OCI-LY7 (cell line): ENCODE measurements around the gene SYNGR3.

ENCODE experiments used
- CTCF ChIP-seq: fragments of 200-600 bp; sonication (generic); conservative IDR thresholded peaks from 2 replicates; pipeline ENCODE4 v1.5.1; 2014; ENCODE audit warnings: mild to moderate bottlenecking, antibody characterized with exemption, low read length, moderate library complexity, mixed read lengths
- EZH2phosphoT487 ChIP-seq: fragments of 200-600 bp; sonication (generic); IDR thresholded peaks from 2 replicates; pipeline ENCODE4 v1.6.1; 2018; ENCODE audit warnings: low read depth, borderline replicate concordance, mild to moderate bottlenecking, mixed run types, antibody characterized with exemption, low read length, moderate library complexity, mixed read lengths

GRCh38 chr16:1947369-1947670 is 42.5 kb upstream of the SYNGR3 start:
- TF ChIP-seq CTCF (no peak), EZH2phosphoT487 (no peak)
